ENCODE data around the gene RTP3. TPM values are rescaled to one million over a fixed set of nuclear protein-coding genes. Genes with fewer than 3 reads are reported as not detected.
A peak's percentile ranks its signal among the peaks of the same experiment; 100 is the strongest.

RTP3 gene
- total RNA-seq, result not detected

- Histone ChIP-seq H3K4me3 (no peak within 1 kb of the TSS), H3K36me3 (no peaks in the 10 kb centered on the region), H3K4me1 (no peaks in the 10 kb centered on the region), H3K9ac (ENCODE audit: low read depth in 2 of 2, low read length in 2 of 2) (no peak within 1 kb of the TSS), H3K27me3 (no peaks in the 10 kb centered on the region), H3K9me3 (no peaks in the 10 kb centered on the region), H3K27ac (no peak within 1 kb of the TSS)
- intact Hi-C loops (cut with DNase I), result no loop called here
- TF ChIP-seq, protein P1, sequence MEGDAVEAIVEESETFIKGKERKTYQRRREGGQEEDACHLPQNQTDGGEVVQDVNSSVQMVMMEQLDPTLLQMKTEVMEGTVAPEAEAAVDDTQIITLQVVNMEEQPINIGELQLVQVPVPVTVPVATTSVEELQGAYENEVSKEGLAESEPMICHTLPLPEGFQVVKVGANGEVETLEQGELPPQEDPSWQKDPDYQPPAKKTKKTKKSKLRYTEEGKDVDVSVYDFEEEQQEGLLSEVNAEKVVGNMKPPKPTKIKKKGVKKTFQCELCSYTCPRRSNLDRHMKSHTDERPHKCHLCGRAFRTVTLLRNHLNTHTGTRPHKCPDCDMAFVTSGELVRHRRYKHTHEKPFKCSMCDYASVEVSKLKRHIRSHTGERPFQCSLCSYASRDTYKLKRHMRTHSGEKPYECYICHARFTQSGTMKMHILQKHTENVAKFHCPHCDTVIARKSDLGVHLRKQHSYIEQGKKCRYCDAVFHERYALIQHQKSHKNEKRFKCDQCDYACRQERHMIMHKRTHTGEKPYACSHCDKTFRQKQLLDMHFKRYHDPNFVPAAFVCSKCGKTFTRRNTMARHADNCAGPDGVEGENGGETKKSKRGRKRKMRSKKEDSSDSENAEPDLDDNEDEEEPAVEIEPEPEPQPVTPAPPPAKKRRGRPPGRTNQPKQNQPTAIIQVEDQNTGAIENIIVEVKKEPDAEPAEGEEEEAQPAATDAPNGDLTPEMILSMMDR (IDR thresholded peaks at IDR 0.05), result no peak
- no peak for DNase-seq
Measured at GRCh38 chr3:46497556-46498265, at the start of gene RTP3. Gene RTP3 (plus strand): TSS chr3:46497976. CDS start chr3:46498063, 87 bp downstream.

DNA sequence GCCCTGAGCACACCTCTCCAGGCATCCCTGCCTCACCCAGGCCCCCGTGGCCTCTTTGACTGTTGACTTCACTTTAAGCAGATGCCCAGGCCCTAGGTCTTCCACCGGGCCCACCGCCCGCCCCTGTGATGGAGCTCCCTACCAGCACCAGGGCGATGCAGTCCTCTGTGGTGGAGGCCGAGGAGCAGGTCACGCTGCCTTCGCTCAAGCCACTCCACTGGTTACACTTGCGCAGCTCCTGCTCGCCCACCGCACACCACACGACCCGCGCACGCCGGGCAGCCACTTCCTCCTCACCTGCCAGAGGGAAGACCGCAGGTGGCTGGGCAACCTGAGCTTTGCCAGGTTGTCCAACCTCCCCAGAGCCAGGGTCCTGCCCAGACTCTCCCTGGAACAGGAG lies 49.1 kb upstream of the RTP3 start:
- Histone ChIP-seq H3K4me1 (no peaks in the 10 kb centered on the region), H3K27me3 (no peaks in the 10 kb centered on the region), H3K9ac (ENCODE audit: low read depth in 2 of 2, low read length in 2 of 2) (no peak overlapping the region), H3K36me3 (no peaks in the 10 kb centered on the region), H3K4me3 (no peak overlapping the region), H3K27ac (no peak overlapping the region), H3K9me3 (no peaks in the 10 kb centered on the region)
- no peak for DNase-seq
- intact Hi-C loops (cut with DNase I), result no loop called here
- TF ChIP-seq, protein P1 (IDR thresholded peaks at IDR 0.05), result no peak

GRCh38 chr3:46449755-46450552 lies 47.8 kb upstream of the RTP3 start:
- no peaks in the 10 kb centered on the region for H3K9me3 ChIP-seq
- no peaks in the 10 kb centered on the region for H3K36me3 ChIP-seq
- H3K4me1 ChIP-seq, result no peaks in the 10 kb centered on the region
- no peak overlapping the region for H3K4me3 ChIP-seq
- no peak for DNase-seq
- intact Hi-C loops (cut with DNase I), result no loop called here
- no peaks in the 10 kb centered on the region for H3K27me3 ChIP-seq
- TF ChIP-seq, protein P1 (IDR thresholded peaks at IDR 0.05), result peak; percentile 45
- no peak overlapping the region for H3K9ac ChIP-seq (ENCODE audit: low read depth in 2 of 2, low read length in 2 of 2)
- no peak overlapping the region for H3K27ac ChIP-seq

DNA sequence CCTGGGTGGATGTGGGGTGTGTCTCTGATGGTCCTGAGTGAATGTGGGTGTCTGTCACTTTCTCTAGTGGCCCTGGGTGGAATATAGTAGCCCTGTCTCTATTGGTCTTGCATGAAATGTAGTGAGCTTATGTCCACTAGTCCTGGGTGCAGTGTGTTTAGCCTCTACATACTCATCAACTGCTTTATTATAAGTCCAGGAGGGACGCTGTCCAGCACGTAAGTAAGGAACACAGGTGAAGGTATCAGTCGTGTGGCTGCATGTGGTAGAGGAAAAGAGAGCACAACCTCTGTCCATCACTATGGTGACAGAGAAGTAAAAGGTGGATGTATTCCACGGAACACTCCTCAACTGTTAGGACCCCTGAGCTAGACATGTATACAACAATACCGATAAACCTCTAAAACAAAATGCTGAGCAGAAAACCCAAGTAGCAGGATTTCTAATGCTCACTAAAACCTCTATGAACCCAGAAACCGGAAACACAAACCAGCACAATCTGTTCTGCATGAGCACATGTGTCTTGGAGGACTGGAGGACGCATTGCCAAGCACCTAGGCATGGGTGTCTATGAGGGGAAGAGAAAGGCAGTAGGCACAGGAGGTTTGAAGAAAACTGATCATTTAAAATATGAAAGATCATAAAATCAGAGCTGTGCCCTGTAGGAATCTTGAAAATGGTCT lies 44.1 kb upstream of the RTP3 start:
- H3K9ac ChIP-seq (ENCODE audit: low read depth in 2 of 2, low read length in 2 of 2), result no peak overlapping the region
- H3K4me3 ChIP-seq, result no peak overlapping the region
- no peaks in the 10 kb centered on the region for H3K36me3 ChIP-seq
- no peaks in the 10 kb centered on the region for H3K9me3 ChIP-seq
- intact Hi-C loops (cut with DNase I), result no loop called here
- no peaks in the 10 kb centered on the region for H3K27me3 ChIP-seq
- no peak for DNase-seq
- no peak overlapping the region for H3K27ac ChIP-seq
- H3K4me1 ChIP-seq, result no peaks in the 10 kb centered on the region
- TF ChIP-seq, protein P1 (IDR thresholded peaks at IDR 0.05), result no peak

- Histone ChIP-seq H3K4me3 (no peak overlapping the region), H3K9ac (ENCODE audit: low read depth in 2 of 2, low read length in 2 of 2) (no peak overlapping the region), H3K27ac (no peak overlapping the region), H3K9me3 (no peaks in the 10 kb centered on the region), H3K36me3 (no peaks in the 10 kb centered on the region), H3K27me3 (no peaks in the 10 kb centered on the region), H3K4me1 (no peaks in the 10 kb centered on the region)
- TF ChIP-seq, protein P1 (IDR thresholded peaks at IDR 0.05), result no peak
- intact Hi-C loops (cut with DNase I), result no loop called here
- DNase-seq, result no peak
Measured at GRCh38 chr3:46454209-46454595, 43.6 kb upstream of the RTP3 start.

Data from colonic mucosa (tissue), 4 donors.